Activated CD4-positive, CD25-positive, alpha-beta regulatory T cell treated with anti-CD3 and anti-CD28 coated beads, Interleukin-2, amount 50 U/mL, for 72 hours (primary cell): ENCODE data around the gene OR8K5.
"Not testable (repeated sequence)": the region's sequence is repeated elsewhere in the genome, so short reads cannot be mapped to it uniquely, and the experiment has no call there.

ENCODE experiments used
- DNase-seq: peaks from one replicate; pipeline ENCODE4 v3.0.0; 2021

The OR8K5 gene, protein sequence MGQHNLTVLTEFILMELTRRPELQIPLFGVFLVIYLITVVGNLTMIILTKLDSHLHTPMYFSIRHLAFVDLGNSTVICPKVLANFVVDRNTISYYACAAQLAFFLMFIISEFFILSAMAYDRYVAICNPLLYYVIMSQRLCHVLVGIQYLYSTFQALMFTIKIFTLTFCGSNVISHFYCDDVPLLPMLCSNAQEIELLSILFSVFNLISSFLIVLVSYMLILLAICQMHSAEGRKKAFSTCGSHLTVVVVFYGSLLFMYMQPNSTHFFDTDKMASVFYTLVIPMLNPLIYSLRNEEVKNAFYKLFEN

DNA sequence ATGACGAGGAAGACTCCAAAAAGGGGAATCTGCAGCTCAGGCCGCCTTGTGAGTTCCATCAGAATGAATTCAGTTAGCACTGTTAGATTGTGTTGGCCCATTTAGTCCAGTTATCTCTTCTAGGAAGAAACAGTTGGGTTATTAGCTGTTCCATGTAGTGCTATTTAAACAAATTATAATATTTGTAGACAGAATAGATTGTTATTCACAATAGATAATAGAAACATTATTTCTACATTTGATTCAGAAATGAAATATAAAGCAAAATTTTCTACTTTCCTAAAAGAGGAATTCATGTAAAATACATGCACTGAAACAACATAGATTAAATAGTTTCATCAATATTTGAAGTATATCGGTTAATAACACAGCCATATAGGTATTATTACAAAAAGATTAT is at the start of gene OR8K5:
Gene OR8K5, minus strand, starts transcription at position 101 of the 400 bp plus-strand sequence. Its CDS starts 0 bp downstream, at position 101.
- DNase-seq: no peak

DNA sequence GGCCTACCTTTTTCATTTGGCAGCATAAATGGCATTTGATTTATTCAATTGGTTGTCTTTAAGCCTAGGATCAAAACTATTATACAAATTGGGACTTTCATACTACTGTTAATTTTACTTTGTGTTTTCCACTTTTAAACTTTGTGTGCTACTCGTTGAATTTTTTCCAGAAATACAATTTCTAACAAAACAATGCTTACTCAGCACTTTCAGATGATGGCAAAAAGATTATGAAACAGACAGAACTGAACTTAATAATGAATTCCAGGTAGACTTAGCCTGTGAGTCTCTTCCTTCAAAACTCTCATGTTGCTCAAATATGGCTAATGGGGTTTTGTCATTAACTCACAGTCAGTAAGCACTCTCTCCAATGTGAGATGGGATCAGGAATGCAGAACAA is 47.7 kb upstream of the OR8K5 start:
- no peak for DNase-seq

- no peak for DNase-seq
Measured at GRCh38 chr11:56197367-56197766, 37.2 kb upstream of the OR8K5 start.

GRCh38 chr11:56196705-56197104 is 36.6 kb upstream of the OR8K5 start:
- no peak for DNase-seq

DNA sequence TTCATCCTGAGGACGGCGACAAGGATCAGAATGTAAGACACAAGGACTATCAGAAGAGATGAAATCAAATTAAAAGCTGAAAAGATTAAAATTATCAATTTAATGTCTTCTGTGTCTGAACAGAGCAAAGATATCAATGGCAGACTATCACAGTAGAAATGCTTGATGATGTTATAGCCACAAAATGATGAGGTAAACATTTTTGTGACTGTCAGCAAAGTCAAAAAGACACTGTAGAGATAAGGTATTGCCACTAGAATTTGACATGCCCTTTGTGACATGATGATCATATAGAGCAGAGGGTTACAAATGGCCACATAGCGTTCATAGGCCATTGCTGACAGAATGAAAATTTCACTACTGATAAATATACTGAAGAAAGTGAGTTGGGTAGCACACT is 28.5 kb upstream of the OR8K5 start:
- no peak for DNase-seq

DNA sequence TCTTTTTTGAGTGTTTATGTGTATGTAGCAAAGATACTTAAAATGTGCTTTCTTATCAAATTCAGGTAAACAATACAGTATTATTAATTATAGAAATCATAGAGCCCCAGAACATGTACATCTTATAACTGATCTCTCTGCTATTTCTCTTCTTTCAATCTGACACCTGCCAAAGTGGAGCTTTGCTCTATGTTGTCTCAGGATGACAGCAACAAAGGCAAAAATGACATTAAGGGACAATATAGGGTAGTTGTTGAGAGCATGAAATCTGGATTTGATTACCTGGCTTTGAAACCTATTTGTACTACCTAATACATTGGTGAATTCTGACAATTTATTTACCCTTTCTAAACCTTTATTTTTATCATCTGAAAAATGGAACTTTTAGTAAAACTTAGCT is 23.3 kb upstream of the OR8K5 start:
- DNase-seq: no peak

GRCh38 chr11:56176318-56176717 is 16.2 kb upstream of the OR8K5 start, which contains the start of gene OR5J2:
Gene OR5J2, plus strand, starts transcription at chr11:56176618. Its CDS starts 0 bp downstream, at chr11:56176618.
- DNase-seq: no peak

GRCh38 chr11:56172256-56172830 is 12.2 kb upstream of the OR8K5 start:
- DNase-seq: no peak

DNA sequence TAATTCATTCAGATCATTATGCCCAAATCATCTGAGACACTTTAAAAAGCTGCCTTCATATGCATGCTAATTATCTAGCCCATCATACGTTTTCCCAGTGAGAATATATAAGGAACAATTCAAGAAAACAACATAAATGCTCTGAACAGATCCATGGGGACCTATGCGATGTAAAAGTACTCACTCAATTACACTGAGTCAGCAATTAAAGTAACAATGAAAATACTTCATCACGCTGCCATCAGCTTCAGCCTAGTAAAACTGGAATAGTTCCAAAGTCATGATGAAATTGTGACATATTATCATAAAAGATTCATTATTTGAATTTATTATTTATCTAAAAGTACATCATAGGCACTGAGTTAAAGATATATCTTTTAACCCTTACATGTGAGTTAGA is 3.7 kb upstream of the OR8K5 start:
- DNase-seq: no peak

DNA sequence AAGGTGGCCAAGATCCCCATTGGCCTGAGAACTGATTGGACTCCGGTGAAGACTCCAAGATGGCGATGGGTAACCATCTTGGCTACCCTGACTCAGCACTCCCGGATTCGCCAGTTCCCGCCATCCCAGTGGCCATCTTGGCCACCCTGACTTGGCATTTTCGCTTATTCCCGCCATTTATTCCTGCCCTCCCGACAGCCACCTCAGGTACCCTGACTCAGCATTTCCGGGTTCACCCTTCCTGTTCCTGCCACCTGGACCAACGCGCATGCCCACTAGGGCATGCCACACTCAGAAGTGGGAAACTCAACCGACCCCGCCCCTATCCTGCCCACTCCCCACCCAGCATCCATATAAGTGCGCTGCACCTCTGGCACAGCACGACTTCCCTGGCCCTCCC is 7.8 kb downstream of the OR8K5 start:
- DNase-seq: no peak

DNA sequence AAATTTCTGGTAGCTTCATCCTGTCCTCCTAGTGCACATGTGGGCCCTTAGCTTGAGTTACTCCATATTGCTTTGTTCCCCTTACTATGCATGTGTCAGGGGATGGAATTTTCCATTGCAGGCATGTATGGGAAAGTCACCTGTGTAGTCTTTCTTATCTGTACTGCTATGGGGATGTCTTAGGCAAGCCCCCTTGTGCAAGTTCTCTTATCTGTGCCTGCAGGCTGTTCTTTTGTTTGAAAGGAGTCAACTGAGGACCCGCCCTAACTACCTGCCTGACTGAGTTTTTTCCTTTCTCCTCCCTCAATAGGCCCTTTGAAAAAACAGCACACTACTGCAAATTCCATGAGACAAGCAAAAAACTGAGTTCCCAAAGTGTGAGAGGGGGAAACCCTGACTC is 8.7 kb downstream of the OR8K5 start:
- no peak for DNase-seq

DNA sequence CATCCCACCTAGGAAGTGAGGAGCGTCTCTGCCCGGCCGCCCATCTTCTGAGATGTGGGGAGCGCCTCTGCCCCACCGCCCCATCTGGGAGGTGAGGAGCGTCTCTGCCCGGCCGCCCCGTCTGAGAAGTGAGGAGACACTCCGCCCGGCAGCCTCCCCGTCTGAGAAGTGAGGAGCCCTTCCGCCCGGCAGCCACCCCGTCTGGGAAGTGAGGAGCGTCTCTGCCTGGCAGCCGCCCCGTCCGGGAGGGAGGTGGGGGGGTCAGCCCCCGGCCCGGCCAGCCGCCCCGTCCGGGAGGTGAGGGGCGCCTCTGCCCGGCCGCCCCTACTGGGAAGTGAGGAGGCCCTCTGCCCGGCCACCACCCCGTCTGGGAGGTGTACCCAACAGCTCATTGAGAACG is 16.4 kb downstream of the OR8K5 start:
- not testable (repeated sequence) for DNase-seq

GRCh38 chr11:56140151-56140661 is 19.9 kb downstream of the OR8K5 start, which contains the start of gene OR8J3:
Gene OR8J3, minus strand, starts transcription at chr11:56140201. Its CDS starts 2,483 bp downstream, at chr11:56137718.
- no peak for DNase-seq

DNA sequence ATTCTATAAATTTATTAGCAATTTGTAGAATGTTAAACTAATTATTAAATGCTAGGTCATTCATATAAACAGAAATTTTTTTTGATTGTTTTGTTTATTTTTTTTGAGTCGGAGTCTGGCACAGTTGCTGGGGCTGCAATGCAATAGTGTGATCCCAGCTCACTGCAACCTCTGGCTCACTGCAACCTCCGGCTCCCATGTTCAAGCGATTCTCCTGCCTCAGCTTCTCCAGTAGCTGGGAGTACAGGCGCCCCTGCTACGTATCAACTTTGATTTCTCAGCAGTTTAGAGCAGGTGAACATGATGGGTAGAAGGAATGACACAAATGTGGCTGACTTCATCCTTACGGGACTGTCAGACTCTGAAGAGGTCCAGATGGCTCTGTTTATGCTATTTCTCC is 38.0 kb downstream of the OR8K5 start, which contains the start of gene OR8H3:
Gene OR8H3, plus strand, starts transcription at position 301 of the 400 bp plus-strand sequence. Its CDS starts 0 bp downstream, at position 301.
- DNase-seq: no peak
